H9 (cell line): Measurements from ENCODE around the gene DTNB. TPM values are rescaled to one million over a fixed set of nuclear protein-coding genes. Genes with fewer than 3 reads are reported as not detected.

Experiments
- DNase-seq: peaks from one replicate; pipeline ENCODE4 v3.0.0-alpha.2; 2017
- H2AFZ ChIP-seq: one replicate; pipeline ENCODE4 v1.6.1; 2013; ENCODE audit warnings: mild to moderate bottlenecking, low read length, control low read depth, moderate library complexity
- H2AK5ac ChIP-seq: 2 replicates; pipeline ENCODE4 v1.6.1; 2013; ENCODE audit warnings: low read length, control low read depth, mixed read lengths; ENCODE audit not compliant: insufficient read length
- H2BK120ac ChIP-seq: one replicate; pipeline ENCODE4 v1.6.1; 2013; ENCODE audit warnings: low read depth, mild to moderate bottlenecking, low read length, control low read depth, inconsistent platforms; ENCODE audit not compliant: poor library complexity, severe bottlenecking
- H2BK12ac ChIP-seq: 2 replicates; pipeline ENCODE4 v1.6.1; 2013; ENCODE audit warnings: low read length, control low read depth, mixed read lengths, low read depth; ENCODE audit not compliant: insufficient read length
- H2BK15ac ChIP-seq: 2 replicates; pipeline ENCODE4 v1.6.1; 2013; ENCODE audit warnings: low read depth, low read length, control low read depth
- H2BK20ac ChIP-seq: one replicate; pipeline ENCODE4 v1.6.1; 2013; ENCODE audit warnings: low read depth, mild to moderate bottlenecking, low read length, control low read depth, inconsistent platforms; ENCODE audit not compliant: poor library complexity, severe bottlenecking
- H2BK5ac ChIP-seq: 2 replicates; pipeline ENCODE4 v1.6.1; 2013; ENCODE audit warnings: low read length, control low read depth, mixed read lengths; ENCODE audit not compliant: insufficient read length
- H3K14ac ChIP-seq: 2 replicates; pipeline ENCODE4 v1.6.1; 2013; ENCODE audit warnings: low read length, control low read depth; ENCODE audit not compliant: insufficient read depth
- H3K18ac ChIP-seq: 2 replicates; pipeline ENCODE4 v1.6.1; 2013; ENCODE audit warnings: low read depth, mild to moderate bottlenecking, mixed read lengths, low read length, control low read depth; ENCODE audit not compliant: insufficient read length
- H3K23ac ChIP-seq: 2 replicates; pipeline ENCODE4 v1.6.1; 2013; ENCODE audit warnings: low read length, control low read depth, mixed read lengths, low read depth; ENCODE audit not compliant: insufficient read length
- H3K23me2 ChIP-seq: 2 replicates; pipeline ENCODE4 v1.6.1; 2013; ENCODE audit warnings: low read depth, mild to moderate bottlenecking, mixed read lengths, low read length, control low read depth; ENCODE audit not compliant: insufficient read length, poor library complexity, severe bottlenecking
- H3K27ac ChIP-seq: 2 replicates; pipeline ENCODE4 v1.5.1; 2013; ENCODE audit warnings: low read length, control low read depth, mixed read lengths, low read depth; ENCODE audit not compliant: insufficient read length
- H3K27me3 ChIP-seq: 2 replicates; pipeline ENCODE4 v1.6.1; 2013; ENCODE audit warnings: low read length, control low read depth, inconsistent platforms; ENCODE audit not compliant: insufficient read depth
- H3K4ac ChIP-seq: 2 replicates; pipeline ENCODE4 v1.6.1; 2013; ENCODE audit warnings: low read depth, mild to moderate bottlenecking, control low read depth, inconsistent platforms, low read length, moderate library complexity
- H3K4me1 ChIP-seq: 2 replicates; pipeline ENCODE4 v1.6.1; 2013; ENCODE audit warnings: low read length, control low read depth, inconsistent platforms; ENCODE audit not compliant: insufficient read depth
- H3K4me2 ChIP-seq: 2 replicates; pipeline ENCODE4 v1.6.1; 2013; ENCODE audit warnings: low read length, control low read depth, mixed read lengths; ENCODE audit not compliant: insufficient read length, insufficient read depth
- H3K56ac ChIP-seq: 2 replicates; pipeline ENCODE4 v1.6.1; 2013; ENCODE audit warnings: low read depth, mild to moderate bottlenecking, mixed read lengths, low read length, control low read depth; ENCODE audit not compliant: insufficient read length
- H3K79me1 ChIP-seq: 2 replicates; pipeline ENCODE4 v1.6.1; 2013; ENCODE audit warnings: low read depth, mild to moderate bottlenecking, moderate library complexity, low read length, control low read depth, inconsistent platforms; ENCODE audit not compliant: insufficient read depth, poor library complexity, severe bottlenecking
- H3K79me2 ChIP-seq: 2 replicates; pipeline ENCODE4 v1.6.1; 2013; ENCODE audit warnings: low read length, control low read depth, inconsistent platforms; ENCODE audit not compliant: insufficient read depth
- H3K9ac ChIP-seq: 2 replicates; pipeline ENCODE4 v1.6.1; 2013; ENCODE audit warnings: low read length, control low read depth, mixed read lengths; ENCODE audit not compliant: insufficient read length; ENCODE audit errors: extremely low read depth
- H3K9me3 ChIP-seq: one replicate; pipeline ENCODE4 v1.6.1; 2013; ENCODE audit warnings: low read depth, low read length, inconsistent platforms; ENCODE audit not compliant: control insufficient read depth
- H3T11ph ChIP-seq: one replicate; pipeline ENCODE4 v1.6.1; 2013; ENCODE audit warnings: mild to moderate bottlenecking, low read length, control low read depth, inconsistent platforms
- H4K20me1 ChIP-seq: one replicate; pipeline ENCODE4 v1.6.1; 2013; ENCODE audit not compliant: control insufficient read depth, insufficient read length, insufficient read depth
- H4K5ac ChIP-seq: 2 replicates; pipeline ENCODE4 v1.6.1; 2013; ENCODE audit warnings: low read depth, mild to moderate bottlenecking, mixed read lengths, low read length, control low read depth; ENCODE audit not compliant: insufficient read length
- H4K8ac ChIP-seq: replicated peaks from 2 replicates; pipeline ENCODE4 v1.6.1; 2013; ENCODE audit warnings: low read length, control low read depth, mixed read lengths, low read depth; ENCODE audit not compliant: insufficient read length
- H4K91ac ChIP-seq: 2 replicates; pipeline ENCODE4 v1.6.1; 2013; ENCODE audit warnings: low read depth, mild to moderate bottlenecking, moderate library complexity, mixed read lengths, low read length, control low read depth; ENCODE audit not compliant: insufficient read length
- H3K27ac Mint-ChIP-seq, 3 experiments: 2 replicates in 2 of 3; 3 replicates in 1 of 3; pipeline ENCODE4 v1.8.0; 2020 to 2021; ENCODE audit warnings: mixed read lengths in 3 of 3, mild to moderate bottlenecking in 1 of 3, moderate library complexity in 1 of 3
- H3K27me3 Mint-ChIP-seq: 2 replicates; pipeline ENCODE4 v1.8.0; 2021; ENCODE audit warnings: low read depth, mild to moderate bottlenecking, moderate library complexity, mixed read lengths
- H3K36me3 Mint-ChIP-seq, 3 experiments: 2 replicates in 2 of 3; 3 replicates in 1 of 3; pipeline ENCODE4 v1.8.0; 2020 to 2021; ENCODE audit warnings: low read depth in 3 of 3, mixed read lengths in 3 of 3; ENCODE audit not compliant: insufficient read depth in 1 of 3
- H3K4me1 Mint-ChIP-seq, 2 experiments: 2 replicates each; pipeline ENCODE4 v1.8.0; 2020; ENCODE audit warnings: mixed read lengths in 2 of 2
- H3K4me3 Mint-ChIP-seq, 2 experiments: 2 replicates in 1 of 2; 3 replicates in 1 of 2; pipeline ENCODE4 v1.8.0; 2020 to 2021; ENCODE audit warnings: mild to moderate bottlenecking in 2 of 2, mixed read lengths in 2 of 2, moderate library complexity in 1 of 2
- H3K9me3 Mint-ChIP-seq, 2 experiments: 2 replicates in 1 of 2; 3 replicates in 1 of 2; pipeline ENCODE4 v1.8.0; 2020; ENCODE audit warnings: mild to moderate bottlenecking in 2 of 2, mixed read lengths in 2 of 2, moderate library complexity in 1 of 2
- CTCF ChIP-seq: fragments of 200-600 bp; sonication (generic); conservative IDR thresholded peaks from 3 replicates; pipeline ENCODE4 v1.8.0; 2021; ENCODE audit warnings: antibody characterized with exemption, mild to moderate bottlenecking
- WGBS: extraction: QIAGEN DNeasy Blood & Tissue Kit; methylation state at CpG from one replicate; pipeline ENCODE4 v1.1.7; 2013; ENCODE audit warnings: missing lambda C conversion rate, low lambda C conversion rate, mixed read lengths; ENCODE audit not compliant: insufficient read length; ENCODE audit errors: extremely low coverage; 5-methylcytosine and 5-hydroxymethylcytosine counted together
- total RNA-seq: library from RNA; stranded (reverse); gene quantifications from 2 replicates; pipeline ENCODE4 v1.2.1, GENCODE V29; 2021

Gene DTNB
- total RNA-seq, 1 experiment from 2014 or later, result 26.7 TPM

- Mint-ChIP-seq H3K36me3 (no peaks in the 10 kb centered on the region; a peak in 1 of 7 replicates), H3K27me3 (peaks cover 41% of the 10 kb centered on the region), H3K4me3 (peak overlapping the region; percentile 62 to 82), H3K9me3 (no peaks in the 10 kb centered on the region), H3K4me1 (peaks cover 18 to 26% of the 10 kb centered on the region in 2 experiments), H3K27ac (no peak overlapping the region)
- Histone ChIP-seq H3K27me3 (no peaks in the 10 kb centered on the region; the same call in 1 of the 2 replicates), H3K79me2 (no peaks in the 10 kb centered on the region), H2BK12ac (no peak overlapping the region), H4K5ac (no peak overlapping the region), H3K27ac (no peak overlapping the region), H4K91ac (no peak overlapping the region), H3K79me1 (no peaks in the 10 kb centered on the region), H3K23ac (no peak overlapping the region), H3K14ac (no peak overlapping the region), H3K56ac (no peak overlapping the region), H3K9me3 (no peaks in the 10 kb centered on the region), H3K4ac (no peak overlapping the region), H3K18ac (no peak overlapping the region), H2BK5ac (no peak overlapping the region), H2AK5ac (no peak overlapping the region), H2BK20ac (no peak overlapping the region), H3K4me2 (no peak overlapping the region), H2AFZ (no peak overlapping the region), H3K23me2 (peaks cover 6% of the 10 kb centered on the region), H3T11ph (no peak overlapping the region), H3K9ac (no peak overlapping the region), H2BK15ac (no peak overlapping the region), H3K4me1 (no peaks in the 10 kb centered on the region), H4K20me1 (no peaks in the 10 kb centered on the region), H4K8ac (no peak overlapping the region), H2BK120ac (no peak overlapping the region)
- no peak for DNase-seq
- TF ChIP-seq CTCF, result no peak
- no CpG with 5 or more reads among the region's 21 CpGs for WGBS
Observed at GRCh38 chr2:25343187-25343825, 330.1 kb downstream of the DTNB start.
